A549 (cell line): ENCODE measurements around the gene MAP2K7. TPM values are rescaled to one million over a fixed set of nuclear protein-coding genes. Genes with fewer than 3 reads are reported as not detected.

Experiments used
- ATAC-seq, 2 experiments: fragments of 200-7000 bp in 1 of 2; fragments of >200 bp in 1 of 2; cut with Nextera tagmentation in 1 of 2; cut with Tn5 transposase in 1 of 2; 3 replicates each; pipeline versions ENCODE4 v1.8.0 to v1.9.1; 2018 to 2020; ENCODE audit warnings: mild to moderate bottlenecking in 1 of 2, moderate library complexity in 1 of 2
- CTCF ChIA-PET: fragments of 300-600 bp; sonication (Branson Sonifier 250); formaldehyde crosslinking; extraction: SDS; loops from one replicate; lab custom pipeline; 2021; ENCODE audit warnings: antibody characterized with exemption, inconsistent platforms; lab: Yijun Ruan, JAX
- POLR2A ChIA-PET: fragments of 350-600 bp; formaldehyde crosslinking; extraction: SDS; loops from one replicate; lab custom pipeline; 2021; ENCODE audit warnings: antibody characterized with exemption, inconsistent platforms; lab: Yijun Ruan, JAX
- DNase-seq, 2 experiments: peaks; one replicate each; pipeline versions ENCODE4 v3.0.0 to v3.0.0-alpha.2; 2011 to 2016; ENCODE audit warnings: low read depth in 1 of 2, low spot score in 1 of 2
- FAIRE-seq: peaks from 2 replicates; lab custom pipeline; 2011; peaks lifted over from hg19 to GRCh38; lab: Jason Lieb, UNC
- H3K27ac ChIP-seq, 2 experiments: fragments of >200 bp; sonication (Bioruptor Twin); formaldehyde crosslinking; 3 replicates each; pipeline ENCODE4 v1.5.1; 2016 to 2017
- H3K4me1 ChIP-seq: fragments of >200 bp; sonication (Bioruptor Twin); formaldehyde crosslinking; 3 replicates; pipeline ENCODE4 v1.6.1; 2016
- H3K4me2 ChIP-seq: fragments of >200 bp; sonication (Bioruptor Twin); formaldehyde crosslinking; 3 replicates; pipeline ENCODE4 v1.6.1; 2016
- H3K4me3 ChIP-seq: fragments of >200 bp; sonication (Bioruptor Twin); formaldehyde crosslinking; 3 replicates; pipeline ENCODE4 v1.5.1; 2016
- H3K9me3 ChIP-seq: fragments of >200 bp; sonication (Bioruptor Twin); formaldehyde crosslinking; 3 replicates; pipeline ENCODE4 v1.6.1; 2016
- BHLHE40 ChIP-seq: IDR thresholded peaks from 2 replicates; pipeline ENCODE4 v1.6.1; 2012; ENCODE audit warnings: low read depth, low read length, inconsistent platforms
- CHD2 ChIP-seq: fragments of 150-350 bp; IDR thresholded peaks from 2 replicates; pipeline ENCODE4 v1.6.1; 2014; ENCODE audit warnings: low read length; ENCODE audit not compliant: partially characterized antibody
- E2F6 ChIP-seq: IDR thresholded peaks from 2 replicates; pipeline ENCODE4 v1.6.1; 2012; ENCODE audit warnings: low read depth, borderline replicate concordance
- ELK1 ChIP-seq: fragments of 150-350 bp; IDR thresholded peaks from 2 replicates; pipeline ENCODE4 v1.6.1; 2014; ENCODE audit warnings: low read depth, mild to moderate bottlenecking, low read length
- FOSL2 ChIP-seq, 2 experiments: fragments of 450-650 bp in 1 of 2; fragments of >200 bp in 1 of 2; sonication (Bioruptor Twin) in 1 of 2; formaldehyde crosslinking; IDR thresholded peaks; 2 replicates each; pipeline versions ENCODE4 v1.5.0 to v1.6.1; 2016 to 2020; ENCODE audit warnings: mild to moderate bottlenecking in 1 of 2, moderate library complexity in 1 of 2
- FOXS1 ChIP-seq: fragments of 250-450 bp; sonication (Bioruptor Pico); IDR thresholded peaks from 2 replicates; pipeline ENCODE4 v1.5.0; 2020; ENCODE audit warnings: mild to moderate bottlenecking, moderate library complexity
- HDAC2 ChIP-seq: fragments of 200-600 bp; sonication (generic); IDR thresholded peaks from 2 replicates; pipeline ENCODE4 v1.6.1; 2016
- HES2 ChIP-seq: fragments of >200 bp; sonication (Bioruptor Twin); formaldehyde crosslinking; IDR thresholded peaks from 2 replicates; pipeline ENCODE4 v1.6.1; 2016
- HOXB13 ChIP-seq: fragments of 250-450 bp; sonication (Bioruptor Pico); IDR thresholded peaks from 2 replicates; pipeline ENCODE4 v1.5.0; 2020; ENCODE audit warnings: low read depth, mild to moderate bottlenecking, moderate library complexity
- KDM1A ChIP-seq: fragments of 200-600 bp; sonication (generic); IDR thresholded peaks from 2 replicates; pipeline ENCODE4 v1.6.1; 2016; ENCODE audit warnings: low read depth, mild to moderate bottlenecking
- MAZ ChIP-seq: fragments of 150-350 bp; IDR thresholded peaks from 2 replicates; pipeline ENCODE4 v1.6.1; 2014; ENCODE audit warnings: antibody characterized with exemption, low read depth, low read length, borderline replicate concordance
- NFE2L2 ChIP-seq: fragments of 150-350 bp; conservative IDR thresholded peaks from 2 replicates; pipeline ENCODE4 v1.6.1; 2014; ENCODE audit warnings: low read length
- NPAS2 ChIP-seq: fragments of 250-450 bp; sonication (Bioruptor Pico); IDR thresholded peaks from 2 replicates; pipeline ENCODE4 v1.8.0; 2022; ENCODE audit warnings: mild to moderate bottlenecking, moderate library complexity, borderline replicate concordance
- RAD21 ChIP-seq, 2 experiments: fragments of >200 bp in 1 of 2; sonication (Bioruptor Twin) in 1 of 2; formaldehyde crosslinking in 1 of 2; IDR thresholded peaks in 1 of 2; conservative IDR thresholded peaks in 1 of 2; 2 replicates in 1 of 2; 3 replicates in 1 of 2; pipeline ENCODE4 v1.6.1; 2012 to 2018; ENCODE audit warnings: inconsistent platforms in 1 of 2
- RFX5 ChIP-seq: fragments of 450-650 bp; IDR thresholded peaks from 2 replicates; pipeline ENCODE4 v1.7.1; 2014; ENCODE audit warnings: antibody characterized with exemption, mild to moderate bottlenecking, moderate library complexity
- TP53 ChIP-seq: fragments of 250-450 bp; sonication (Bioruptor Pico); IDR thresholded peaks from 2 replicates; pipeline ENCODE4 v1.5.0; 2021; ENCODE audit warnings: mild to moderate bottlenecking, moderate library complexity
- USF2 ChIP-seq: fragments of 450-650 bp; IDR thresholded peaks from 2 replicates; pipeline ENCODE4 v1.6.1; 2014; ENCODE audit warnings: antibody characterized with exemption
- ZC3H11A ChIP-seq: fragments of 450-650 bp; IDR thresholded peaks from 2 replicates; pipeline ENCODE4 v1.6.1; 2014; ENCODE audit warnings: antibody characterized with exemption, mild to moderate bottlenecking
- ZFP36 ChIP-seq: fragments of 450-650 bp; IDR thresholded peaks from 2 replicates; pipeline ENCODE4 v1.6.1; 2014; ENCODE audit warnings: borderline replicate concordance; ENCODE audit not compliant: partially characterized antibody
- ZNF302 ChIP-seq: fragments of 250-450 bp; sonication (Bioruptor Pico); IDR thresholded peaks from 2 replicates; pipeline ENCODE4 v1.9.0; 2021; ENCODE audit warnings: inconsistent platforms, mild to moderate bottlenecking, moderate library complexity
- ZSCAN20 ChIP-seq: fragments of 250-450 bp; sonication (Bioruptor Pico); IDR thresholded peaks from 2 replicates; pipeline ENCODE4 v1.8.0; 2022; ENCODE audit warnings: mild to moderate bottlenecking, moderate library complexity
- WGBS: methylation state at CpG from one replicate; pipeline ENCODE4 v1.1.6; 2017; ENCODE audit errors: missing lambda C conversion rate; 5-methylcytosine and 5-hydroxymethylcytosine counted together
- polyA plus RNA-seq, 4 experiments: library from polyadenylated mRNA; depleted of rRNA in 3 of 4; stranded (reverse); fragments of >200 nt; fragmentation: RNase III in 1 of 4; extraction: RNeasy Plus Mini Kit Qiagen cat#74134 plus additional on column Dnase treatment in 1 of 4; gene quantifications; 2 replicates in 3 of 4; 3 replicates in 1 of 4; pipeline ENCODE4 v1.2.3, GENCODE V29; 2011 to 2017

The MAP2K7 gene
- polyA plus RNA-seq, 2 of the 4 experiments (the other 2 are of a cell fraction), result 5.5 to 19.4 TPM

- H3K27ac ChIP-seq, result no peak overlapping the region
- ATAC-seq, result peak; percentile 7 to 46; a peak in 3 of 6 replicates
- ChIA-PET CTCF (interaction anchor here (0.8 to 2.2 kb wide), 4 partner anchors 9 to 39 kb away, joined by 3 to 14 read pairs (median 3); no protein-coding TSS in a partner anchor), POLR2A (interaction anchor here (0.8 kb wide), 1 partner anchor 12 kb away, joined by 3 read pairs; the partner anchor contains the start of gene SNAPC2)
- H3K9me3 ChIP-seq, result no peaks in the 10 kb centered on the region
- H3K4me1 ChIP-seq, result peaks cover 8% of the 10 kb centered on the region
- no peak overlapping the region for H3K4me3 ChIP-seq
- TF ChIP-seq CHD2 (no peak), FOXS1 (CRISPR knock-in tag) (no peak), KDM1A (no peak), ELK1 (no peak), RAD21 (conservative IDR thresholded peaks at IDR 0.05 in 1 of 2, IDR thresholded peaks at IDR 0.05 in 1 of 2) (no peak), NFE2L2 (no peak), ZC3H11A (no peak), HOXB13 (CRISPR knock-in tag) (no peak), MAZ (no peak), BHLHE40 (no peak), RFX5 (no peak)
- no peak for FAIRE-seq
- 80% methylated on average over 2 of the region's 19 CpGs for WGBS
- DNase-seq, result no peak
- no peak overlapping the region for H3K4me2 ChIP-seq
These were observed 5.2 kb downstream of the MAP2K7 start for GRCh38 chr19:7908742-7909461.

GRCh38 chr19:7909471-7910067, 5.9 kb downstream of the MAP2K7 start:
- FAIRE-seq, result no peak
- DNase-seq, result no peak
- no peak overlapping the region for H3K27ac ChIP-seq
- TF ChIP-seq RAD21 (conservative IDR thresholded peaks at IDR 0.05 in 1 of 2, IDR thresholded peaks at IDR 0.05 in 1 of 2) (no peak), USF2 (no peak), TP53 (CRISPR knock-in tag) (no peak), ZC3H11A (no peak), ZNF302 (CRISPR knock-in tag) (no peak), NPAS2 (CRISPR knock-in tag) (no peak), E2F6 (no peak), ELK1 (no peak), HDAC2 (no peak), ZFP36 (no peak), ZSCAN20 (CRISPR knock-in tag) (no peak), FOSL2 (IDR thresholded peaks at IDR 0.05) (no peak), FOSL2 (CRISPR knock-in tag; IDR thresholded peaks at IDR 0.05) (no peak), HES2 (no peak), CHD2 (no peak)
- ATAC-seq, result no peak
- H3K4me2 ChIP-seq, result no peak overlapping the region
- H3K9me3 ChIP-seq, result no peaks in the 10 kb centered on the region
- ChIA-PET CTCF (interaction anchor here (1.4 to 2.2 kb wide), 2 partner anchors 8 to 41 kb away, joined by 4 to 14 read pairs; no protein-coding TSS in a partner anchor), POLR2A (no interaction called here)
- no peak overlapping the region for H3K4me3 ChIP-seq
- WGBS, result 82% methylated on average over 4 of the region's 21 CpGs
- H3K4me1 ChIP-seq, result peaks cover 8% of the 10 kb centered on the region
